Neural cell (in vitro differentiated cells): ENCODE results near the gene GNLY. TPM values are rescaled to one million over a fixed set of nuclear protein-coding genes. Genes with fewer than 3 reads are reported as not detected.

ENCODE experiments used
- H2AFZ ChIP-seq: fragments of 200-600, 300-800 bp; sonication (generic), shearing (Covaris generic); 2 replicates; pipeline ENCODE4 v1.6.0; 2014; ENCODE audit warnings: low read depth, mild to moderate bottlenecking, antibody characterized with exemption, low read length, moderate library complexity
- H3F3A ChIP-seq: fragments of 200-600 bp; shearing (Covaris generic); 2 replicates; pipeline ENCODE4 v1.6.1; 2016; ENCODE audit warnings: mild to moderate bottlenecking, moderate library complexity, mixed read lengths, antibody characterized with exemption, low read length; ENCODE audit not compliant: insufficient read depth, poor library complexity, severe bottlenecking
- H3K27ac ChIP-seq: fragments of 200-600, 300-800 bp; sonication (generic), shearing (Covaris generic); 2 replicates; pipeline ENCODE4 v1.5.1; 2014; ENCODE audit warnings: mild to moderate bottlenecking, low read length, moderate library complexity
- H3K27me3 ChIP-seq: fragments of 300-800, 200-600 bp; sonication (generic), shearing (Covaris generic); 2 replicates; pipeline ENCODE4 v1.6.0; 2014; ENCODE audit warnings: mild to moderate bottlenecking, low read depth, low read length, moderate library complexity; ENCODE audit not compliant: insufficient read depth
- H3K36me3 ChIP-seq: fragments of 300-800, 200-600 bp; sonication (generic), shearing (Covaris generic); 2 replicates; pipeline ENCODE4 v1.5.1; 2014; ENCODE audit warnings: mild to moderate bottlenecking, antibody characterized with exemption, low read length, moderate library complexity; ENCODE audit not compliant: insufficient read depth
- H3K4me2 ChIP-seq: fragments of 300-800, 200-600 bp; sonication (generic), shearing (Covaris generic); 2 replicates; pipeline ENCODE4 v1.6.0; 2014; ENCODE audit warnings: mild to moderate bottlenecking, low read length
- H3K4me3 ChIP-seq: fragments of 300-800, 200-600 bp; sonication (generic), shearing (Covaris generic); 2 replicates; pipeline ENCODE4 v1.5.1; 2014; ENCODE audit warnings: mild to moderate bottlenecking, low read length, moderate library complexity
- H3K79me2 ChIP-seq: fragments of 200-600 bp; shearing (Covaris generic); replicated peaks from 2 replicates; pipeline ENCODE4 v1.6.0; 2014; ENCODE audit warnings: mild to moderate bottlenecking, low read length, moderate library complexity; ENCODE audit not compliant: insufficient read depth
- H3K9ac ChIP-seq: fragments of 300-800, 200-600 bp; sonication (generic), shearing (Covaris generic); 2 replicates; pipeline ENCODE4 v1.6.1; 2016; ENCODE audit warnings: mild to moderate bottlenecking, low read length, mixed read lengths
- H3K9me2 ChIP-seq: fragments of 200-600 bp; shearing (Covaris generic); 2 replicates; pipeline ENCODE4 v1.6.1; 2016; ENCODE audit warnings: mild to moderate bottlenecking, low read length, mixed read lengths; ENCODE audit not compliant: insufficient read depth
- H3K9me3 ChIP-seq: fragments of 200-600, 300-800 bp; sonication (generic), shearing (Covaris generic); 2 replicates; pipeline ENCODE4 v1.6.1; 2016; ENCODE audit warnings: mild to moderate bottlenecking, mixed run types, low read length, moderate library complexity, mixed read lengths
- H4K20me1 ChIP-seq: fragments of 200-600 bp; shearing (Covaris generic); 2 replicates; pipeline ENCODE4 v1.6.1; 2016; ENCODE audit warnings: mild to moderate bottlenecking, mixed run types; ENCODE audit not compliant: insufficient read depth
- EP300 ChIP-seq: fragments of 450-650 bp; conservative IDR thresholded peaks from 2 replicates; pipeline ENCODE4 v1.6.1; 2014; ENCODE audit warnings: antibody characterized with exemption, mild to moderate bottlenecking, moderate library complexity; ENCODE audit not compliant: poor library complexity, severe bottlenecking
- EZH2 ChIP-seq: fragments of 200-600, 300-800 bp; shearing (Covaris generic), sonication (generic); IDR thresholded peaks from 2 replicates; pipeline ENCODE4 v1.6.1; 2014; ENCODE audit warnings: antibody characterized with exemption, low read length, borderline replicate concordance, mild to moderate bottlenecking; ENCODE audit not compliant: insufficient read depth, poor library complexity, severe bottlenecking
- MXI1 ChIP-seq: fragments of 450-650 bp; conservative IDR thresholded peaks from 2 replicates; pipeline ENCODE4 v1.6.1; 2014; ENCODE audit warnings: antibody characterized with exemption, mild to moderate bottlenecking; ENCODE audit not compliant: poor library complexity, severe bottlenecking
- POLR2AphosphoS5 ChIP-seq: IDR thresholded peaks from 2 replicates; pipeline ENCODE4 v1.6.1; 2012
- RAD21 ChIP-seq: fragments of 450-650 bp; conservative IDR thresholded peaks from 2 replicates; pipeline ENCODE4 v1.6.1; 2014; ENCODE audit warnings: antibody characterized with exemption, mild to moderate bottlenecking, moderate library complexity
- SMC3 ChIP-seq: fragments of 450-650 bp; conservative IDR thresholded peaks from 2 replicates; pipeline ENCODE4 v1.6.1; 2014; ENCODE audit warnings: antibody characterized with exemption, mild to moderate bottlenecking, moderate library complexity; ENCODE audit not compliant: poor library complexity
- TAF1 ChIP-seq: IDR thresholded peaks from 2 replicates; pipeline ENCODE4 v1.6.1; 2012; ENCODE audit warnings: low read depth
- polyA plus RNA-seq: library from polyadenylated mRNA; depleted of rRNA; stranded (reverse); fragments of >200 nt; gene quantifications from 2 replicates; pipeline ENCODE4 v1.2.3, GENCODE V29; 2014
- TF ChIP-seq, protein P1 (sequence below): IDR thresholded peaks from 2 replicates; pipeline ENCODE4 v1.6.1; 2012; ENCODE audit warnings: borderline replicate concordance
- TF ChIP-seq, protein P2 (sequence below): fragments of 450-650 bp; IDR thresholded peaks from 2 replicates; pipeline ENCODE4 v1.5.1; 2014; ENCODE audit warnings: antibody characterized with exemption, mild to moderate bottlenecking, moderate library complexity; ENCODE audit not compliant: poor library complexity, severe bottlenecking

GNLY gene
- polyA plus RNA-seq, 1 donor from 2014 or later, result not detected

DNA sequence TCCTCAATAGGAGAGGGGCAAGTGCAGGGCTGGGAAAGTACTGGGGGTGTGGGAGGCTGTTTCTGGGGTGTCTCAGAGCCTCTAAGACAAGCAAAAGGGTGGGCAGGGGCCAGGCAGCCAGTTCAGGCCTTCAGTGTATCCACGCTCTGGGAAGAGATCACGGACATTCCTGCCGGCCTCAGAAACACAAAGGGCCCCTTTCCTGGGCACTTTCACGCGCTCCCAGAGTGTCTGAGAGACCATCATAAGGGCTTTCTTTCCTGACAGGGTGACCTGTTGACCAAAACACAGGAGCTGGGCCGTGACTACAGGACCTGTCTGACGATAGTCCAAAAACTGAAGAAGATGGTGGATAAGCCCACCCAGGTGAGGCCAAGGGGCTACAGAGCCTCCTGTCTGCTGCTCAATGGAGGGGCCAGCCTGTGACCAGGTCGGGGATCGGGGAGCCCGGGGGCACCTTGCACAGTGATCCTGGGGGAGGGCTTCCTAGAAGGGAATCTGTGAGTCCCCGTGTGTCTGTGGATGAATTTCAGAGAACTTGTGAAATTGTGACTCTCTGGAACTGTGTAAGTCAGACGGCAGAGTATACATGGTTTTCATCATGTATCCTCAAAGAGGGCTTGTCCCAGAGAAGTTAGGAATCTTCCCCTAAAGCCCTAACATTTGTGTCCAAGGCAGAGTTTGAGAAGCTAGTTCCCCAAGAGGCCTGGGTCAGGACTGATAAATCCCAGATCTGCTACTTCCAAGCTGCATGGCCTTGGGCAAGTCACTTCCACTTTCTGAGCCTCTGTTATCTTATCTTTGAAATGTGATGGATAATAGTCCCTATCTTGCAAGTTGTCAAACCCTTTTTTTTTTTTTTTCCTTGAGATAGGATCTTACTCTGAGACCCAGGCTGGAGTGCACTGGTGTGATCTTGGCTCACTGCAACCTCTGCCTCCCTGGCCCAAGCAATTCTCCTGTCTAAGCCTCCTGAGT, 1.8 kb downstream of the GNLY start:
- no peak for TF ChIP-seq EZH2
- no peak for TF ChIP-seq RAD21
- no peak for TF ChIP-seq EP300
- TF ChIP-seq SMC3, result no peak
- TF ChIP-seq, protein P1, sequence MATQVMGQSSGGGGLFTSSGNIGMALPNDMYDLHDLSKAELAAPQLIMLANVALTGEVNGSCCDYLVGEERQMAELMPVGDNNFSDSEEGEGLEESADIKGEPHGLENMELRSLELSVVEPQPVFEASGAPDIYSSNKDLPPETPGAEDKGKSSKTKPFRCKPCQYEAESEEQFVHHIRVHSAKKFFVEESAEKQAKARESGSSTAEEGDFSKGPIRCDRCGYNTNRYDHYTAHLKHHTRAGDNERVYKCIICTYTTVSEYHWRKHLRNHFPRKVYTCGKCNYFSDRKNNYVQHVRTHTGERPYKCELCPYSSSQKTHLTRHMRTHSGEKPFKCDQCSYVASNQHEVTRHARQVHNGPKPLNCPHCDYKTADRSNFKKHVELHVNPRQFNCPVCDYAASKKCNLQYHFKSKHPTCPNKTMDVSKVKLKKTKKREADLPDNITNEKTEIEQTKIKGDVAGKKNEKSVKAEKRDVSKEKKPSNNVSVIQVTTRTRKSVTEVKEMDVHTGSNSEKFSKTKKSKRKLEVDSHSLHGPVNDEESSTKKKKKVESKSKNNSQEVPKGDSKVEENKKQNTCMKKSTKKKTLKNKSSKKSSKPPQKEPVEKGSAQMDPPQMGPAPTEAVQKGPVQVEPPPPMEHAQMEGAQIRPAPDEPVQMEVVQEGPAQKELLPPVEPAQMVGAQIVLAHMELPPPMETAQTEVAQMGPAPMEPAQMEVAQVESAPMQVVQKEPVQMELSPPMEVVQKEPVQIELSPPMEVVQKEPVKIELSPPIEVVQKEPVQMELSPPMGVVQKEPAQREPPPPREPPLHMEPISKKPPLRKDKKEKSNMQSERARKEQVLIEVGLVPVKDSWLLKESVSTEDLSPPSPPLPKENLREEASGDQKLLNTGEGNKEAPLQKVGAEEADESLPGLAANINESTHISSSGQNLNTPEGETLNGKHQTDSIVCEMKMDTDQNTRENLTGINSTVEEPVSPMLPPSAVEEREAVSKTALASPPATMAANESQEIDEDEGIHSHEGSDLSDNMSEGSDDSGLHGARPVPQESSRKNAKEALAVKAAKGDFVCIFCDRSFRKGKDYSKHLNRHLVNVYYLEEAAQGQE, result no peak
- TF ChIP-seq, protein P2, sequence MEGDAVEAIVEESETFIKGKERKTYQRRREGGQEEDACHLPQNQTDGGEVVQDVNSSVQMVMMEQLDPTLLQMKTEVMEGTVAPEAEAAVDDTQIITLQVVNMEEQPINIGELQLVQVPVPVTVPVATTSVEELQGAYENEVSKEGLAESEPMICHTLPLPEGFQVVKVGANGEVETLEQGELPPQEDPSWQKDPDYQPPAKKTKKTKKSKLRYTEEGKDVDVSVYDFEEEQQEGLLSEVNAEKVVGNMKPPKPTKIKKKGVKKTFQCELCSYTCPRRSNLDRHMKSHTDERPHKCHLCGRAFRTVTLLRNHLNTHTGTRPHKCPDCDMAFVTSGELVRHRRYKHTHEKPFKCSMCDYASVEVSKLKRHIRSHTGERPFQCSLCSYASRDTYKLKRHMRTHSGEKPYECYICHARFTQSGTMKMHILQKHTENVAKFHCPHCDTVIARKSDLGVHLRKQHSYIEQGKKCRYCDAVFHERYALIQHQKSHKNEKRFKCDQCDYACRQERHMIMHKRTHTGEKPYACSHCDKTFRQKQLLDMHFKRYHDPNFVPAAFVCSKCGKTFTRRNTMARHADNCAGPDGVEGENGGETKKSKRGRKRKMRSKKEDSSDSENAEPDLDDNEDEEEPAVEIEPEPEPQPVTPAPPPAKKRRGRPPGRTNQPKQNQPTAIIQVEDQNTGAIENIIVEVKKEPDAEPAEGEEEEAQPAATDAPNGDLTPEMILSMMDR, result no peak
- no peak for TF ChIP-seq MXI1
- TF ChIP-seq TAF1, result no peak
- no peak for TF ChIP-seq POLR2AphosphoS5
- Histone ChIP-seq H3K27me3 (no peaks in the 10 kb centered on the region), H3K36me3 (no peaks in the 10 kb centered on the region), H4K20me1 (no peaks in the 10 kb centered on the region), H2AFZ (no peak overlapping the region), H3K79me2 (no peaks in the 10 kb centered on the region), H3K9me2 (no peaks in the 10 kb centered on the region), H3K9me3 (no peaks in the 10 kb centered on the region), H3K27ac (no peak overlapping the region), H3K4me3 (no peak overlapping the region), H3F3A (no peaks in the 10 kb centered on the region), H3K4me2 (no peak overlapping the region), H3K9ac (no peak overlapping the region)

DNA sequence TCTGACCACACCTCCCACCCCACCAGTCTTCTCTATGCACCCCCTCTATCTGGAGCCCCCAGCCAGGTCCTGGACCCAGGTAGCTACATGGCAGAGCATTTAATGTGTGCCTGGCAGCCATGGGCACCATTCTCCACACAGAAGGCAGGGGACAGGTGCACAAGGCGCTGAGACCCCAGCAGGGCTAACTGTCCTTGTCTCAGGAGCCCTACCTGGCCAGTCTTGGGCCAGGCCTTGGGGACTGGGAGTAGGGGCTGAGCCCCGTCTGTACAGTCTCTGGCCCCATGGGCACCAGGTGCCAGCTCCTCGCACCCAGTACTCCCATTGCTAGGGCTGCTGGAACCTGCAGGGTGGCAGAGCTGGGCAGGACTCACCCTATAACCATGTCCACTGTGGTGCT, 2.9 kb downstream of the GNLY start:
- no peaks in the 10 kb centered on the region for H3K27me3 ChIP-seq
- TF ChIP-seq RAD21 (no peak), TAF1 (no peak), EZH2 (no peak), EP300 (no peak), MXI1 (no peak), POLR2AphosphoS5 (no peak), SMC3 (no peak)
- TF ChIP-seq, protein P2, result no peak
- TF ChIP-seq, protein P1, result no peak
- H3K4me2 ChIP-seq, result no peak overlapping the region
- H3K79me2 ChIP-seq, result no peaks in the 10 kb centered on the region
- H3K9me3 ChIP-seq, result no peaks in the 10 kb centered on the region
- no peak overlapping the region for H3K4me3 ChIP-seq
- no peaks in the 10 kb centered on the region for H3K36me3 ChIP-seq
- no peaks in the 10 kb centered on the region for H3K9me2 ChIP-seq
- H3K27ac ChIP-seq, result no peak overlapping the region
- H2AFZ ChIP-seq, result no peak overlapping the region
- no peak overlapping the region for H3K9ac ChIP-seq
- no peaks in the 10 kb centered on the region for H4K20me1 ChIP-seq
- no peaks in the 10 kb centered on the region for H3F3A ChIP-seq
